Measurements from ENCODE around the gene VAC14.
"Not testable (repeated sequence)": the region's sequence is repeated elsewhere in the genome, so short reads cannot be mapped to it uniquely, and the experiment has no call there.

The VAC14 gene

GRCh38 chr16:70758786-70759185 lies 42.2 kb downstream of the VAC14 start:
- no peak for DNase-seq

- DNase-seq: no peak
These were observed 43.8 kb downstream of the VAC14 start for GRCh38 chr16:70757183-70757582.

- DNase-seq: no peak
These were observed 44.9 kb downstream of the VAC14 start for GRCh38 chr16:70756071-70756470.

- no peak for DNase-seq
These were observed 45.9 kb downstream of the VAC14 start for GRCh38 chr16:70754851-70755600.

GRCh38 chr16:70754371-70754770 lies 46.6 kb downstream of the VAC14 start:
- DNase-seq: no peak

GRCh38 chr16:70753694-70754325 lies 47.1 kb downstream of the VAC14 start:
- DNase-seq: no peak

- DNase-seq: no peak
These were observed 47.7 kb downstream of the VAC14 start for GRCh38 chr16:70753228-70753627.

GRCh38 chr16:70752426-70752825 lies 48.5 kb downstream of the VAC14 start:
- no peak for DNase-seq

- DNase-seq: no peak
These were observed 49.4 kb downstream of the VAC14 start for GRCh38 chr16:70751593-70751992.

GRCh38 chr16:70750893-70751467 lies 50.0 kb downstream of the VAC14 start:
- no peak for DNase-seq

GRCh38 chr16:70749681-70750601 lies 51.0 kb downstream of the VAC14 start:
- peak; percentile 53 for DNase-seq

- no peak for DNase-seq
These were observed 51.8 kb downstream of the VAC14 start for GRCh38 chr16:70749006-70749678.

- no peak for DNase-seq
These were observed 53.0 kb downstream of the VAC14 start for GRCh38 chr16:70747703-70748631.

- DNase-seq: no peak
These were observed 54.1 kb downstream of the VAC14 start for GRCh38 chr16:70746708-70747424.

- no peak for DNase-seq
These were observed 54.8 kb downstream of the VAC14 start for GRCh38 chr16:70746040-70746707.

- DNase-seq: no peak
These were observed 55.4 kb downstream of the VAC14 start for GRCh38 chr16:70745536-70746025.

- no peak for DNase-seq
These were observed 56.6 kb downstream of the VAC14 start for GRCh38 chr16:70744366-70744765.

- DNase-seq: no peak
These were observed 57.2 kb downstream of the VAC14 start for GRCh38 chr16:70743791-70744190.

- DNase-seq: not testable (repeated sequence)
These were observed 58.0 kb downstream of the VAC14 start for GRCh38 chr16:70742967-70743366.

- DNase-seq: no peak
These were observed 59.2 kb downstream of the VAC14 start for GRCh38 chr16:70741783-70742125.
